Mesothelial cell of epicardium (in vitro differentiated cells): ENCODE measurements around the gene GINS2. TPM values are rescaled to one million over a fixed set of nuclear protein-coding genes. Genes with fewer than 3 reads are reported as not detected.

Experiments used
- DNase-seq, 2 experiments: peaks; one replicate each; pipeline ENCODE4 v3.0.0; 2021; ENCODE audit warnings: low spot score in 2 of 2; ENCODE audit not compliant: unreplicated experiment in 2 of 2
- H3K27ac Mint-ChIP-seq: 2 replicates; pipeline ENCODE4 v1.8.0; 2021; ENCODE audit warnings: mixed read lengths
- H3K27me3 Mint-ChIP-seq: 2 replicates; pipeline ENCODE4 v1.8.0; 2021; ENCODE audit warnings: low read depth, mixed read lengths
- H3K36me3 Mint-ChIP-seq: 2 replicates; pipeline ENCODE4 v1.8.0; 2021; ENCODE audit warnings: mixed read lengths
- H3K4me1 Mint-ChIP-seq: 2 replicates; pipeline ENCODE4 v1.8.0; 2021; ENCODE audit warnings: mixed read lengths
- H3K4me3 Mint-ChIP-seq: 2 replicates; pipeline ENCODE4 v1.8.0; 2021; ENCODE audit warnings: mild to moderate bottlenecking, moderate library complexity, mixed read lengths
- H3K9me3 Mint-ChIP-seq: 2 replicates; pipeline ENCODE4 v1.8.0; 2021; ENCODE audit warnings: mixed read lengths
- total RNA-seq: library from RNA; stranded (reverse); gene quantifications from 3 replicates; pipeline ENCODE4 v1.2.1, GENCODE V29; 2021
- TF ChIP-seq, protein P1 (sequence below): fragments of 200-600 bp; sonication (generic); IDR thresholded peaks from one replicate; pipeline ENCODE4 v1.5.0; 2021; ENCODE audit warnings: antibody characterized with exemption; ENCODE audit not compliant: unreplicated experiment

The GINS2 gene
- total RNA-seq, 1 donor from 2014 or later, result 14.8 TPM

DNA sequence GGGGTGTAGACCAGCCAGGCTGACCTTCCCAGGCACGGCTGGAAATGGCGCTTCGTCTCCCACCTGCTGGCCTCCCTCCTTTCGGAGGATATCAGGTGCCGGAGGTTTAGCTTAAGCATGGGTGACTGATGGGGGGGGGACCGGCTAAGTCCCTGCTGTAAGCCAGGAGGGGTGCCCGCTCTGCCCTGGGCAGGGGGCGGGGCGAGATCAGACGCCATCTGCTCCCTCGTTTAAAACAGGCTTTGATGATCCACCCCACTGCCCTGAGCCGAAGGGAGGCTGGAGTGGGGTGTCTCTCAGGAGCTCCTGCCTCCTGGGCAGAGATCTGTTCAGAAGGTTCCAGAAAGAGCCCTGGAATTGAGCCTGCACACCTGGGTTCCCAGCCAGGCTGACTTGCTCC lies 36.2 kb upstream of the GINS2 start:
- H3K9me3 Mint-ChIP-seq, result no peaks in the 10 kb centered on the region
- peaks cover 4% of the 10 kb centered on the region for H3K4me1 Mint-ChIP-seq
- H3K36me3 Mint-ChIP-seq, result peaks cover 7% of the 10 kb centered on the region
- no peak for DNase-seq
- no peak overlapping the region for H3K27ac Mint-ChIP-seq
- no peaks in the 10 kb centered on the region for H3K27me3 Mint-ChIP-seq
- TF ChIP-seq, protein P1, sequence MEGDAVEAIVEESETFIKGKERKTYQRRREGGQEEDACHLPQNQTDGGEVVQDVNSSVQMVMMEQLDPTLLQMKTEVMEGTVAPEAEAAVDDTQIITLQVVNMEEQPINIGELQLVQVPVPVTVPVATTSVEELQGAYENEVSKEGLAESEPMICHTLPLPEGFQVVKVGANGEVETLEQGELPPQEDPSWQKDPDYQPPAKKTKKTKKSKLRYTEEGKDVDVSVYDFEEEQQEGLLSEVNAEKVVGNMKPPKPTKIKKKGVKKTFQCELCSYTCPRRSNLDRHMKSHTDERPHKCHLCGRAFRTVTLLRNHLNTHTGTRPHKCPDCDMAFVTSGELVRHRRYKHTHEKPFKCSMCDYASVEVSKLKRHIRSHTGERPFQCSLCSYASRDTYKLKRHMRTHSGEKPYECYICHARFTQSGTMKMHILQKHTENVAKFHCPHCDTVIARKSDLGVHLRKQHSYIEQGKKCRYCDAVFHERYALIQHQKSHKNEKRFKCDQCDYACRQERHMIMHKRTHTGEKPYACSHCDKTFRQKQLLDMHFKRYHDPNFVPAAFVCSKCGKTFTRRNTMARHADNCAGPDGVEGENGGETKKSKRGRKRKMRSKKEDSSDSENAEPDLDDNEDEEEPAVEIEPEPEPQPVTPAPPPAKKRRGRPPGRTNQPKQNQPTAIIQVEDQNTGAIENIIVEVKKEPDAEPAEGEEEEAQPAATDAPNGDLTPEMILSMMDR, result no peak
- H3K4me3 Mint-ChIP-seq, result no peak overlapping the region

DNA sequence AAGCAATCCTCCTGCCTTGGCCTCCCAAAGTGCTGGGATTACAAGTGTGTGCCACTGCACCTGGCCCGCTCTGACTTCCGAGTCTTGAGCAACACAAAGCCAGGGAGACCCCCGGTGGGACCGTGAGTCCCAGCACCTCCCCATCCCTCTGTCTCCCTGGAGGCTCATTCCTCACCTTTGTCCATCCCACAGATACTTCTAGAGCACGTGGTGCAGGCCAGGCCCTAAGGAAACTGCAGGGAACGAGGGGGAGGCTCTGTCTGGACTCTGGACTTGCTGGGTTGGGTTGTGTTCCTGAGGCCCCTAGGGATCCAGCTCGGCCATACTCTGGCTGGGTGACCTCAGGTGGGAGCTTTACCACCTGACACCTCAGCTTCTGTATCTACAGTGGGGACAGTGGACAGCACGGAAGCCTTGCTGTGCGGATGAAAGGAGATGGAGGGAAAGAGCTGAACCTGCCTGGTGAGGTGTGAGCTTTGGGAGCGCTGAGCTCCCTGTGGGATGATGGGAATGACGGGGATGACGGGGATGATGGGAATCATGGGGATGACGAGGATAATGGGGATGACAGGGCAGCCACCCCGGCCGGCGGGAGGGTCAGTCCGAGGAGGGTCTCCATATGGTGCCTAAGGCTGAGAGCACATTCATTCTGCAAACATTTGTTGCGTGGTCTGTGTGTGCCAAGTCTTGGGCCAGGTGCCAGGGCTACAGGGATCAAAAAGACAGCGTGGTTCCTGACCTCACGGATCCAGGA lies 35.5 kb upstream of the GINS2 start:
- Mint-ChIP-seq H3K27me3 (no peaks in the 10 kb centered on the region), H3K4me1 (no peaks in the 10 kb centered on the region), H3K4me3 (no peak overlapping the region), H3K36me3 (peaks cover 7% of the 10 kb centered on the region), H3K27ac (no peak overlapping the region), H3K9me3 (no peaks in the 10 kb centered on the region)
- no peak for DNase-seq
- TF ChIP-seq, protein P1, result no peak

- Mint-ChIP-seq H3K4me1 (peaks cover 4% of the 10 kb centered on the region), H3K27me3 (no peaks in the 10 kb centered on the region), H3K4me3 (no peak overlapping the region), H3K27ac (no peak overlapping the region), H3K36me3 (peaks cover 7% of the 10 kb centered on the region), H3K9me3 (no peaks in the 10 kb centered on the region)
- no peak for DNase-seq
- TF ChIP-seq, protein P1, result no peak
Observed at GRCh38 chr16:85722128-85722893, 33.6 kb upstream of the GINS2 start.

GRCh38 chr16:85720302-85720637 lies 31.5 kb upstream of the GINS2 start:
- no peak for DNase-seq
- H3K4me3 Mint-ChIP-seq, result no peak overlapping the region
- no peaks in the 10 kb centered on the region for H3K36me3 Mint-ChIP-seq
- H3K27ac Mint-ChIP-seq, result no peak overlapping the region
- TF ChIP-seq, protein P1, result no peak
- H3K27me3 Mint-ChIP-seq, result peaks cover 8% of the 10 kb centered on the region
- peaks cover 17% of the 10 kb centered on the region for H3K4me1 Mint-ChIP-seq
- H3K9me3 Mint-ChIP-seq, result no peaks in the 10 kb centered on the region

- no peak overlapping the region for H3K27ac Mint-ChIP-seq
- TF ChIP-seq, protein P1, result no peak
- peaks cover 19% of the 10 kb centered on the region for H3K4me1 Mint-ChIP-seq
- no peak for DNase-seq
- H3K9me3 Mint-ChIP-seq, result no peaks in the 10 kb centered on the region
- no peaks in the 10 kb centered on the region for H3K36me3 Mint-ChIP-seq
- H3K4me3 Mint-ChIP-seq, result no peak overlapping the region
- H3K27me3 Mint-ChIP-seq, result peaks cover 8% of the 10 kb centered on the region
Observed at GRCh38 chr16:85719605-85720301, 31.0 kb upstream of the GINS2 start.
